Dedifferentiated amniotic fluid mesenchymal stem cell (primary cell): ENCODE data around the gene KMT2D.
"Not testable (repeated sequence)": the region's sequence is repeated elsewhere in the genome, so short reads cannot be mapped to it uniquely, and the experiment has no call there.

ENCODE experiments used
- DNase-seq: peaks from one replicate; pipeline ENCODE4 v3.0.0-alpha.2; 2016; ENCODE audit errors: extremely low spot score

KMT2D gene

GRCh38 chr12:49088932-49089330 lies 28.3 kb upstream of the KMT2D start:
- DNase-seq = no peak

- peak; percentile 82 for DNase-seq
Observed at GRCh38 chr12:49088150-49088931, 27.7 kb upstream of the KMT2D start.

GRCh38 chr12:49086116-49086515 lies 25.5 kb upstream of the KMT2D start:
- peak; percentile 20 for DNase-seq

- no peak for DNase-seq
Observed at GRCh38 chr12:49084438-49084837, 23.8 kb upstream of the KMT2D start.

- no peak for DNase-seq
Observed at GRCh38 chr12:49079793-49080192, 19.2 kb upstream of the KMT2D start.

GRCh38 chr12:49070971-49071370 lies 10.4 kb upstream of the KMT2D start:
- no peak for DNase-seq

- peak; percentile 96 for DNase-seq
Observed at GRCh38 chr12:49069507-49070346, 9.1 kb upstream of the KMT2D start, which contains the start of gene RHEBL1. Gene RHEBL1 (minus strand): TSS chr12:49069979. CDS start chr12:49069785, 194 bp downstream.

GRCh38 chr12:49068879-49069506 lies 8.4 kb upstream of the KMT2D start:
- no peak for DNase-seq

GRCh38 chr12:49066120-49066519 lies 5.5 kb upstream of the KMT2D start:
- no peak for DNase-seq

DNA sequence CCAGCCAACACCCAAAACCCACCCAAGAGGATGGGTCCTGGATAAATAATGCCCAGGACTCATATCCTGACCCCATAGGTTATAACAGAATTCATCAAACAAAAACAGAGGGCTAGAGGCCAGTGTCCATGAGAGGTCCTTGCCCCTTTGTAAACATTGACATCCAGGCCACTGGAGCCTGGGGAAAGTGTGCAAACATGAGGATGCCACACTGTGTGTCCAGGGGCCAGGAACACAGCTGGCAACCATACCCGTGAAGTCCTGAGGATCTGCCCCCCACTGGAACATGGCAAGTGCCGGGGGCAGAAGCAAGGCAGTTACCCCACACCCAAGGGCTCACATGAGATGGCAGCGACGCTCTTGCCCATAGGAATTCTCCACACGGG lies 4.2 kb upstream of the KMT2D start:
- no peak for DNase-seq

DNA sequence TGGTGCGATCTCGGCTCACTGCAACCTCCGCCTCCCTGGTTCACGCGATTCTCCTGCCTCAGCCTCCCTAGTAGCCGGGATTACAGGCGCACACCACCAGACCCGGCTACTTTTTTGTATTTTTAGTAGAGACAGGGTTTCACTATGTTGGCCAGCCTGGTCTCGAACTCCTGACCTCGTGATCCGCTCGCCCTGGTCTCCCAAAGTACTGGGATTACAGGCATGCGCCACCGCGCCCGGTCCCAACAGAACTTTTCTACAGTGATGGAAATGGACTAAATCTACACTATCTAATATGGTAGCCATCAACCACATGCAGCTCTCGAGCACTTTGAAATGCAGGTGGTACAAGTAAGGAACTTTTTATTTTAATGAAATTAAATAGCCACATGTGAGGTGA lies 1.3 kb upstream of the KMT2D start:
- not testable (repeated sequence) for DNase-seq

GRCh38 chr12:49061157-49061650 lies 610 bp upstream of the KMT2D start:
- DNase-seq = no peak

DNA sequence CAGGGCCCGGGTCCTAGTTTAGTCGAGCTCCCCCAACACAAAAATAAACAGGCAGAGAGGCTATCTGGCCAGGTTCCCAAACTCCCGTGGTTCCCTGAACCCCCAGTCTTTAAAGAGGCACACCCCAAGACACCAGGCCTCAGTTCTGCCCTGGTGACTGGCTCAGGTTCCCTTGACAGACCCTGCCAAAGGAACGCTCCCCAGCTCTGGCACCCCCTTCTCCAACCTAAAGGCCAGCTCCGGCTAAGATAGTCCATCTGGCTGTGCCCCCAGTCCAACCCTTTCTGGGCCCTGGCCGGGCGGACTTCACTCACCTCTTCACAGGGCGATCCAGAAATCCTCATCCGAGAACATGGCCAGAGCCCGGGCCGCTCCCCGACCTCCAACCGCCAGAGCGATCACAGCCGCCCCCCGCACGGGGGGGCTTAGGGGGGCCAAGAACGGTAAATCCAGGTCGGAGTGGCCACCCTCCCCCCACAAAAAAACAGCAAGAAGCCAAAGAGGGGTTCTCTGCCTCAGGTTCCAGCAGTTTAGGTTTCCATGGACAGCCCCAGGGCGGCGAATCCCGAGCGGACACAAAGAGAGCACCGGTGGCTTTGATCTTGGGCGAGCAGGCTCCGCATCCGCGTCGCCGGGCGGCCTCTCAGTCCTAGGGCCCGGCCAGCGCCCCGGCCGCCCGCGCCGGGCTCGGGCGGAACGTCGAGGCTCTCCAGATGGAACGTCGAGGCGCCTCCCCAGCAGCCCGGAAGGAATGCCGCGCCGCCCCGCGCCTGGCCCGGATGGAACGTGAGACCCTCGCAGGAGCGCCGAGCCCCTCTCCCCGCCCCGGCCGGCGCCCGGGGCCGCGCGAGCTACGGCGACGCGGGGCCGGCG lies 1.1 kb downstream of the KMT2D start:
- DNase-seq = no peak

GRCh38 chr12:49059045-49059298 lies 1.6 kb downstream of the KMT2D start:
- DNase-seq = no peak

GRCh38 chr12:49058366-49059044 lies 2.1 kb downstream of the KMT2D start:
- DNase-seq = no peak

DNA sequence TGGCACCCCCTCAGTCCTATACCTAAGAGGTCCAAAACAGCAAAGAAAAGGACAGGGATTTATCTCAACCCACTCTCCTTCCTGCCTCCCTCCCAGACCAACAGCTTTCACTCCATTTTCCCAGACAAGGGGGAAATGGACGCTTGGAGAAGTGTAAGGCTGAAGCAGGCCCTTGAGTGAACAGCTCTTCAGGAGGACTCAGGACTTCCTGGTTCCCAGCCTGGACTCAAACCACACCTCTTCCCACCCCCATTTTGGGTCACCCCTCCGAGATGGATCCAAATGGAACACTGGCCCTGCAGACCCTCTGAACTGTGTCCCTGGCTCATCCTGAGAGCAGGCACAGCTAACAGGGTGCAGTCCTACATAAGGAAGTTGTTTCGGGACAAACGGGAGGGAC lies 2.7 kb downstream of the KMT2D start:
- no peak for DNase-seq

GRCh38 chr12:49055978-49056754 lies 4.4 kb downstream of the KMT2D start:
- DNase-seq = peak; percentile 48

- no peak for DNase-seq
Observed at GRCh38 chr12:49055092-49055491, 5.5 kb downstream of the KMT2D start.

GRCh38 chr12:49054524-49054923 lies 6.1 kb downstream of the KMT2D start:
- no peak for DNase-seq

- DNase-seq = no peak
Observed at GRCh38 chr12:49054096-49054495, 6.5 kb downstream of the KMT2D start.
